ENCODE results near the gene FAM110C.

DNA sequence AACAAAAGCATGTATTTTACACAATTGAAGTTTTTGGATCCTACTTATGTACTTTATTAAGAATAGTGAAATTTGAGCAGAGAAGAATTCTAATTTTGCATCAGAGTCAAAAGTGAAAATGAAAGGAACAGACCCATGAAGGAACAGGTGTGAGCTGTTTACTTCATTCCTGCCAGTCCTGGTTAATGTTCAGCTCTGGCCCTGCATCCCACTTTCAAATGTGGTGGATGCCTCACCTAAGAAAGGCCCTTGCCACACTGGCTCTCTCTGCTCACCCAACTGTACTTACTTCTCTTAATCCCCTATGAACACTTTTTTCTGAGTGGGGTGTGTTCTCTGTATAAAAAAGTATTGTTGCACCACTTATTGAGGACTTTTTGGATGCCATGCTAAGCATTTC, 22.2 kb downstream of the FAM110C start:
- TF ChIP-seq CTCF (conservative IDR thresholded peaks at IDR 0.05; ENCODE audit: low read depth, low read length) (no peak), EZH2phosphoT487 (IDR thresholded peaks at IDR 0.05; ENCODE audit: borderline replicate concordance, low read length) (no peak), EZH2 (IDR thresholded peaks at IDR 0.05; ENCODE audit: low read length, unreplicated experiment) (no peak)

Data from PC-3 (cell line).